ENCODE results near the gene CASP8. TPM values are rescaled to one million over a fixed set of nuclear protein-coding genes. Genes with fewer than 3 reads are reported as not detected.

CASP8 gene
- total and polyA plus RNA-seq, 2 donors (not counting 3 experiments of a cell fraction or from before 2014, with no cell fraction given): 5.3 to 5.8 TPM

DNA sequence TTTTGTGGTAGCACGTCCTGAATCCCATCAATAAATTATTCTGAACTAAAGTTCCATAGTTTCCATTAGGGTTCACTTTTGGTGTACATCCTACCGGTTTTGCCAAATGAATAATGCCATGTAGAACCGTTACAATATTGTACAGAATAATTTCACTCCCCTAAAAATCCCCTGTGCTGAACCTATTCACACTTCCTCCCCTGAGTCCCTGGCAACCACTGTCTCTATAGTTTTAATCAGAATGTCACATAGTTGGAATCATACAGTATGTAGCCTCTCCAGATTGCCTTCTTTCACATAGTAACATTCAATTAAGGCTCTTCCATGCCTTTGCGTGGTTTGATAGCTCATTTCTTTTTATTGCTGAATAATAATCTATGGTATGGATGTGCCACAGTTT lies 9.6 kb upstream of the CASP8 start:
- POLR2A ChIA-PET: no interaction called here
- TF ChIP-seq, protein P1, sequence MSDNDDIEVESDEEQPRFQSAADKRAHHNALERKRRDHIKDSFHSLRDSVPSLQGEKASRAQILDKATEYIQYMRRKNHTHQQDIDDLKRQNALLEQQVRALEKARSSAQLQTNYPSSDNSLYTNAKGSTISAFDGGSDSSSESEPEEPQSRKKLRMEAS (IDR thresholded peaks at IDR 0.05; ENCODE audit: insufficient read depth, insufficient read length): no peak
- no peak for TF ChIP-seq POLR2AphosphoS5 (IDR thresholded peaks at IDR 0.05; ENCODE audit: insufficient read depth, low read depth, low read length)
- TF ChIP-seq EZH2 (IDR thresholded peaks at IDR 0.05; ENCODE audit: borderline replicate concordance, low read depth, low read length, severe bottlenecking): no peak
- TF ChIP-seq POLR2A (IDR thresholded peaks at IDR 0.05; ENCODE audit: low read depth, low read length): no peak
- dilution Hi-C loops (cut with MboI; ENCODE audit: extremely low pct_ligation_motif_present, low sequenced_read_pairs): no loop called here

DNA sequence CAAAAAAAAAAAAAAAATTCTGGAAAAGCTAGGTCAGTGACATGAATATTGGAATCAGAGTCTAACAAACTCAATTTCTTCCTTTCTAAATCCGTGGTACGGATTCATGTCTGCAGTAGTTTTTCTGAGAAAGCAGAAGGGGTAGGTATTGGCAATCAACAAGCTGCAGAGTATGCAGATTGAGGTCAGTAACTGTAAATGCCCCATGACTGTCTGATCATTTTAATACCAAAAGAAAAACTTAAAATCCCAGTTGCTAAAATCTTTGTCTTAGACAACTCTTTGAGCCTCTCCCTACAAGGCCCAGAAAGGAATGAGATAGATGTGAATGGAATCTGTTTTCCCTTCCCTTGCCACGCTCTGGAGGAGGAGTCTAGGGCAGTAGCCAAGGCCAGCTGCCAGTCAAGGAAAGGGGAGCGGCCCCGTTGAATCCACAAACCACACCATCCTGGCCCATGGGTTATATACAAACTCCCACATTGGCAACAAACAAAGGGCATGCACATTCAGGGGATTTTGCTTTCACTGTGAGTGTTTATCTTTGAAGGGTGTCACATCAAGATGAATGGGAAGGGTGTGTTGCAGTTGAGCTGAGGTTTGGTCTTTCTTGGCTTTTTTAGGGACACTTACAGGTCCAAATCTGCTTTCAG lies 6.1 kb upstream of the CASP8 start:
- no peaks in the 10 kb centered on the region for H3K9me1 ChIP-seq (replicated peaks; ENCODE audit: control insufficient read depth, extremely low read depth, insufficient read depth, low read length)
- ChIA-PET POLR2A (no interaction called here), CTCF (interaction anchor here (1.3 to 4.6 kb wide), 3 partner anchors 11 to 110 kb away, joined by 4 to 17 read pairs (median 5); no protein-coding TSS in a partner anchor)
- H3K27ac ChIP-seq (ENCODE audit: insufficient read depth, low read depth, low read length): no peak overlapping the region
- intact Hi-C loops (cut with micrococcal nuclease): no loop called here
- TF ChIP-seq, protein P2, sequence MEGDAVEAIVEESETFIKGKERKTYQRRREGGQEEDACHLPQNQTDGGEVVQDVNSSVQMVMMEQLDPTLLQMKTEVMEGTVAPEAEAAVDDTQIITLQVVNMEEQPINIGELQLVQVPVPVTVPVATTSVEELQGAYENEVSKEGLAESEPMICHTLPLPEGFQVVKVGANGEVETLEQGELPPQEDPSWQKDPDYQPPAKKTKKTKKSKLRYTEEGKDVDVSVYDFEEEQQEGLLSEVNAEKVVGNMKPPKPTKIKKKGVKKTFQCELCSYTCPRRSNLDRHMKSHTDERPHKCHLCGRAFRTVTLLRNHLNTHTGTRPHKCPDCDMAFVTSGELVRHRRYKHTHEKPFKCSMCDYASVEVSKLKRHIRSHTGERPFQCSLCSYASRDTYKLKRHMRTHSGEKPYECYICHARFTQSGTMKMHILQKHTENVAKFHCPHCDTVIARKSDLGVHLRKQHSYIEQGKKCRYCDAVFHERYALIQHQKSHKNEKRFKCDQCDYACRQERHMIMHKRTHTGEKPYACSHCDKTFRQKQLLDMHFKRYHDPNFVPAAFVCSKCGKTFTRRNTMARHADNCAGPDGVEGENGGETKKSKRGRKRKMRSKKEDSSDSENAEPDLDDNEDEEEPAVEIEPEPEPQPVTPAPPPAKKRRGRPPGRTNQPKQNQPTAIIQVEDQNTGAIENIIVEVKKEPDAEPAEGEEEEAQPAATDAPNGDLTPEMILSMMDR (IDR thresholded peaks at IDR 0.05; ENCODE audit: extremely low read depth in 1 of 2, insufficient read depth in 1 of 2, low read depth in 1 of 2, low read length in 2 of 2): no peak
- TF ChIP-seq POLR2AphosphoS5 (IDR thresholded peaks at IDR 0.05; ENCODE audit: insufficient read depth, low read depth, low read length) (no peak), JUN (IDR thresholded peaks at IDR 0.05; ENCODE audit: borderline replicate concordance, insufficient read depth, insufficient read length, low read depth) (no peak), EZH2 (IDR thresholded peaks at IDR 0.05; ENCODE audit: borderline replicate concordance, low read depth, low read length, severe bottlenecking) (no peak), MYC (IDR thresholded peaks at IDR 0.05; ENCODE audit: low read depth, low read length) (no peak), FOS (IDR thresholded peaks at IDR 0.05; ENCODE audit: borderline replicate concordance, insufficient read depth, low read length) (no peak), POLR2A (IDR thresholded peaks at IDR 0.05; ENCODE audit: low read depth, low read length) (no peak), GATA2 (IDR thresholded peaks at IDR 0.05; ENCODE audit: insufficient read depth, insufficient read length, low read depth, low read length) (no peak)
- TF ChIP-seq, protein P1 (IDR thresholded peaks at IDR 0.05; ENCODE audit: insufficient read depth, insufficient read length): no peak
- no peak overlapping the region for H2AFZ ChIP-seq (ENCODE audit: low read depth, low read length)
- peaks cover 6% of the 10 kb centered on the region for H3K79me2 ChIP-seq (ENCODE audit: control insufficient read depth, insufficient read depth, low read length)
- H3K9me3 ChIP-seq (replicated peaks; ENCODE audit: control insufficient read depth, insufficient read depth, low read length): no peaks in the 10 kb centered on the region
- H3K36me3 ChIP-seq (ENCODE audit: control insufficient read depth in 2 of 2, extremely low read depth in 1 of 2, insufficient read depth in 2 of 2, low read length in 2 of 2): no peaks in the 10 kb centered on the region
- no peak for FAIRE-seq
- peaks cover 18% of the 10 kb centered on the region for H3K4me1 ChIP-seq (ENCODE audit: control insufficient read depth, extremely low read depth, insufficient read depth, low read length)
- peaks cover 0 to 4% of the 10 kb centered on the region in 2 experiments for H3K27me3 ChIP-seq (ENCODE audit: control insufficient read depth in 2 of 2, insufficient read depth in 2 of 2, low read length in 2 of 2)
- no TSS peak for BruUV-seq (replicated peaks)
- no peak overlapping the region for H3K4me3 ChIP-seq (replicated peaks in 1 of 3; ENCODE audit: insufficient read depth in 1 of 3, low read depth in 1 of 3, low read length in 3 of 3)
- no peak overlapping the region for H3K9ac ChIP-seq (replicated peaks; ENCODE audit: extremely low read depth, insufficient read depth, low read length)
- H3K4me2 ChIP-seq (ENCODE audit: insufficient read depth, low read length): no peak overlapping the region
- DNase-seq (ENCODE audit: low read depth, low spot score): no peak
- H4K20me1 ChIP-seq (replicated peaks; ENCODE audit: control insufficient read depth, extremely low read depth, insufficient read depth, low read length): no peaks in the 10 kb centered on the region
- dilution Hi-C loops (cut with MboI; ENCODE audit: extremely low pct_ligation_motif_present, low sequenced_read_pairs): no loop called here

More for the DNA sequence above, 9.6 kb upstream of the CASP8 start:
- Histone ChIP-seq H3K4me3 (replicated peaks in 1 of 3; ENCODE audit: insufficient read depth in 1 of 3, low read depth in 1 of 3, low read length in 3 of 3) (no peak overlapping the region), H3K9me3 (replicated peaks; ENCODE audit: control insufficient read depth, insufficient read depth, low read length) (no peaks in the 10 kb centered on the region), H4K20me1 (replicated peaks; ENCODE audit: control insufficient read depth, extremely low read depth, insufficient read depth, low read length) (no peaks in the 10 kb centered on the region), H2AFZ (ENCODE audit: low read depth, low read length) (no peak overlapping the region), H3K9ac (replicated peaks; ENCODE audit: extremely low read depth, insufficient read depth, low read length) (no peak overlapping the region), H3K4me1 (ENCODE audit: control insufficient read depth, extremely low read depth, insufficient read depth, low read length) (no peaks in the 10 kb centered on the region), H3K27ac (ENCODE audit: insufficient read depth, low read depth, low read length) (no peak overlapping the region), H3K36me3 (ENCODE audit: control insufficient read depth in 2 of 2, extremely low read depth in 1 of 2, insufficient read depth in 2 of 2, low read length in 2 of 2) (no peaks in the 10 kb centered on the region), H3K27me3 (ENCODE audit: control insufficient read depth in 2 of 2, insufficient read depth in 2 of 2, low read length in 2 of 2) (peaks cover 0 to 4% of the 10 kb centered on the region in 2 experiments), H3K79me2 (ENCODE audit: control insufficient read depth, insufficient read depth, low read length) (no peaks in the 10 kb centered on the region), H3K4me2 (ENCODE audit: insufficient read depth, low read length) (no peak overlapping the region), H3K9me1 (replicated peaks; ENCODE audit: control insufficient read depth, extremely low read depth, insufficient read depth, low read length) (no peaks in the 10 kb centered on the region)
- intact Hi-C loops (cut with micrococcal nuclease): no loop called here
- no TSS peak for BruUV-seq (replicated peaks)
- CTCF ChIA-PET: interaction anchor here (0.7 kb wide), 1 partner anchor 16 kb away, joined by 3 read pairs; no protein-coding TSS in a partner anchor
- FAIRE-seq: no peak
- no peak for DNase-seq (ENCODE audit: low read depth, low spot score)
